Neural cell (in vitro differentiated cells): ENCODE measurements around the gene ATP13A3. TPM values are rescaled to one million over a fixed set of nuclear protein-coding genes. Genes with fewer than 3 reads are reported as not detected.

Experiments
- H2AFZ ChIP-seq: fragments of 200-600, 300-800 bp; sonication (generic), shearing (Covaris generic); 2 replicates; pipeline ENCODE4 v1.6.0; 2014; ENCODE audit warnings: low read depth, mild to moderate bottlenecking, antibody characterized with exemption, low read length, moderate library complexity
- H3F3A ChIP-seq: fragments of 200-600 bp; shearing (Covaris generic); 2 replicates; pipeline ENCODE4 v1.6.1; 2016; ENCODE audit warnings: mild to moderate bottlenecking, moderate library complexity, mixed read lengths, antibody characterized with exemption, low read length; ENCODE audit not compliant: insufficient read depth, poor library complexity, severe bottlenecking
- H3K27ac ChIP-seq: fragments of 200-600, 300-800 bp; sonication (generic), shearing (Covaris generic); 2 replicates; pipeline ENCODE4 v1.5.1; 2014; ENCODE audit warnings: mild to moderate bottlenecking, low read length, moderate library complexity
- H3K27me3 ChIP-seq: fragments of 300-800, 200-600 bp; sonication (generic), shearing (Covaris generic); 2 replicates; pipeline ENCODE4 v1.6.0; 2014; ENCODE audit warnings: mild to moderate bottlenecking, low read depth, low read length, moderate library complexity; ENCODE audit not compliant: insufficient read depth
- H3K36me3 ChIP-seq: fragments of 300-800, 200-600 bp; sonication (generic), shearing (Covaris generic); 2 replicates; pipeline ENCODE4 v1.5.1; 2014; ENCODE audit warnings: mild to moderate bottlenecking, antibody characterized with exemption, low read length, moderate library complexity; ENCODE audit not compliant: insufficient read depth
- H3K4me2 ChIP-seq: fragments of 300-800, 200-600 bp; sonication (generic), shearing (Covaris generic); 2 replicates; pipeline ENCODE4 v1.6.0; 2014; ENCODE audit warnings: mild to moderate bottlenecking, low read length
- H3K4me3 ChIP-seq: fragments of 300-800, 200-600 bp; sonication (generic), shearing (Covaris generic); 2 replicates; pipeline ENCODE4 v1.5.1; 2014; ENCODE audit warnings: mild to moderate bottlenecking, low read length, moderate library complexity
- H3K79me2 ChIP-seq: fragments of 200-600 bp; shearing (Covaris generic); replicated peaks from 2 replicates; pipeline ENCODE4 v1.6.0; 2014; ENCODE audit warnings: mild to moderate bottlenecking, low read length, moderate library complexity; ENCODE audit not compliant: insufficient read depth
- H3K9ac ChIP-seq: fragments of 300-800, 200-600 bp; sonication (generic), shearing (Covaris generic); 2 replicates; pipeline ENCODE4 v1.6.1; 2016; ENCODE audit warnings: mild to moderate bottlenecking, low read length, mixed read lengths
- H3K9me2 ChIP-seq: fragments of 200-600 bp; shearing (Covaris generic); 2 replicates; pipeline ENCODE4 v1.6.1; 2016; ENCODE audit warnings: mild to moderate bottlenecking, low read length, mixed read lengths; ENCODE audit not compliant: insufficient read depth
- H3K9me3 ChIP-seq: fragments of 200-600, 300-800 bp; sonication (generic), shearing (Covaris generic); 2 replicates; pipeline ENCODE4 v1.6.1; 2016; ENCODE audit warnings: mild to moderate bottlenecking, mixed run types, low read length, moderate library complexity, mixed read lengths
- H4K20me1 ChIP-seq: fragments of 200-600 bp; shearing (Covaris generic); 2 replicates; pipeline ENCODE4 v1.6.1; 2016; ENCODE audit warnings: mild to moderate bottlenecking, mixed run types; ENCODE audit not compliant: insufficient read depth
- CTCF ChIP-seq: fragments of 450-650 bp; IDR thresholded peaks from 2 replicates; pipeline ENCODE4 v1.5.1; 2014; ENCODE audit warnings: antibody characterized with exemption, mild to moderate bottlenecking, moderate library complexity; ENCODE audit not compliant: poor library complexity, severe bottlenecking
- EP300 ChIP-seq: fragments of 450-650 bp; conservative IDR thresholded peaks from 2 replicates; pipeline ENCODE4 v1.6.1; 2014; ENCODE audit warnings: antibody characterized with exemption, mild to moderate bottlenecking, moderate library complexity; ENCODE audit not compliant: poor library complexity, severe bottlenecking
- EZH2 ChIP-seq: fragments of 200-600, 300-800 bp; shearing (Covaris generic), sonication (generic); IDR thresholded peaks from 2 replicates; pipeline ENCODE4 v1.6.1; 2014; ENCODE audit warnings: antibody characterized with exemption, low read length, borderline replicate concordance, mild to moderate bottlenecking; ENCODE audit not compliant: insufficient read depth, poor library complexity, severe bottlenecking
- MXI1 ChIP-seq: fragments of 450-650 bp; conservative IDR thresholded peaks from 2 replicates; pipeline ENCODE4 v1.6.1; 2014; ENCODE audit warnings: antibody characterized with exemption, mild to moderate bottlenecking; ENCODE audit not compliant: poor library complexity, severe bottlenecking
- POLR2AphosphoS5 ChIP-seq: IDR thresholded peaks from 2 replicates; pipeline ENCODE4 v1.6.1; 2012
- RAD21 ChIP-seq: fragments of 450-650 bp; conservative IDR thresholded peaks from 2 replicates; pipeline ENCODE4 v1.6.1; 2014; ENCODE audit warnings: antibody characterized with exemption, mild to moderate bottlenecking, moderate library complexity
- REST ChIP-seq: IDR thresholded peaks from 2 replicates; pipeline ENCODE4 v1.6.1; 2012; ENCODE audit warnings: borderline replicate concordance
- SMC3 ChIP-seq: fragments of 450-650 bp; conservative IDR thresholded peaks from 2 replicates; pipeline ENCODE4 v1.6.1; 2014; ENCODE audit warnings: antibody characterized with exemption, mild to moderate bottlenecking, moderate library complexity; ENCODE audit not compliant: poor library complexity
- TAF1 ChIP-seq: IDR thresholded peaks from 2 replicates; pipeline ENCODE4 v1.6.1; 2012; ENCODE audit warnings: low read depth
- polyA plus RNA-seq: library from polyadenylated mRNA; depleted of rRNA; stranded (reverse); fragments of >200 nt; gene quantifications from 2 replicates; pipeline ENCODE4 v1.2.3, GENCODE V29; 2014

ATP13A3 gene
- polyA plus RNA-seq, 1 donor from 2014 or later, result 64.7 TPM

- H3K27me3 ChIP-seq, result no peaks in the 10 kb centered on the region
These were observed 27.8 kb upstream of the ATP13A3 start for GRCh38 chr3:194514626-194515025.

GRCh38 chr3:194512895-194513601 lies 26.2 kb upstream of the ATP13A3 start:
- Histone ChIP-seq H3K36me3 (no peaks in the 10 kb centered on the region), H3K4me2 (no peak overlapping the region), H2AFZ (no peak overlapping the region), H3K4me3 (no peak overlapping the region), H3K79me2 (no peaks in the 10 kb centered on the region), H3K27me3 (no peaks in the 10 kb centered on the region), H3K9me3 (no peaks in the 10 kb centered on the region), H3F3A (no peaks in the 10 kb centered on the region), H3K9me2 (no peaks in the 10 kb centered on the region), H4K20me1 (no peaks in the 10 kb centered on the region), H3K27ac (no peak overlapping the region), H3K9ac (no peak overlapping the region)
- TF ChIP-seq EP300, result no peak

More at GRCh38 chr3:194514626-194515025, 27.8 kb upstream of the ATP13A3 start:
- Histone ChIP-seq H3F3A (no peaks in the 10 kb centered on the region), H3K9ac (no peak overlapping the region), H3K4me3 (no peak overlapping the region), H2AFZ (no peak overlapping the region), H3K9me3 (no peaks in the 10 kb centered on the region), H3K36me3 (no peaks in the 10 kb centered on the region), H4K20me1 (no peaks in the 10 kb centered on the region), H3K4me2 (no peak overlapping the region), H3K9me2 (no peaks in the 10 kb centered on the region), H3K79me2 (no peaks in the 10 kb centered on the region), H3K27ac (no peak overlapping the region)
- TF ChIP-seq TAF1 (no peak), MXI1 (no peak), RAD21 (no peak), CTCF (no peak), SMC3 (no peak), POLR2AphosphoS5 (no peak), REST (no peak), EP300 (no peak), EZH2 (no peak)
